ENCODE measurements around the gene GJD2. TPM values are rescaled to one million over a fixed set of nuclear protein-coding genes. Genes with fewer than 3 reads are reported as not detected.
A peak's percentile ranks its signal among the peaks of the same experiment; 100 is the strongest.

Gene GJD2
- total and polyA plus RNA-seq, 4 donors: not detected

DNA sequence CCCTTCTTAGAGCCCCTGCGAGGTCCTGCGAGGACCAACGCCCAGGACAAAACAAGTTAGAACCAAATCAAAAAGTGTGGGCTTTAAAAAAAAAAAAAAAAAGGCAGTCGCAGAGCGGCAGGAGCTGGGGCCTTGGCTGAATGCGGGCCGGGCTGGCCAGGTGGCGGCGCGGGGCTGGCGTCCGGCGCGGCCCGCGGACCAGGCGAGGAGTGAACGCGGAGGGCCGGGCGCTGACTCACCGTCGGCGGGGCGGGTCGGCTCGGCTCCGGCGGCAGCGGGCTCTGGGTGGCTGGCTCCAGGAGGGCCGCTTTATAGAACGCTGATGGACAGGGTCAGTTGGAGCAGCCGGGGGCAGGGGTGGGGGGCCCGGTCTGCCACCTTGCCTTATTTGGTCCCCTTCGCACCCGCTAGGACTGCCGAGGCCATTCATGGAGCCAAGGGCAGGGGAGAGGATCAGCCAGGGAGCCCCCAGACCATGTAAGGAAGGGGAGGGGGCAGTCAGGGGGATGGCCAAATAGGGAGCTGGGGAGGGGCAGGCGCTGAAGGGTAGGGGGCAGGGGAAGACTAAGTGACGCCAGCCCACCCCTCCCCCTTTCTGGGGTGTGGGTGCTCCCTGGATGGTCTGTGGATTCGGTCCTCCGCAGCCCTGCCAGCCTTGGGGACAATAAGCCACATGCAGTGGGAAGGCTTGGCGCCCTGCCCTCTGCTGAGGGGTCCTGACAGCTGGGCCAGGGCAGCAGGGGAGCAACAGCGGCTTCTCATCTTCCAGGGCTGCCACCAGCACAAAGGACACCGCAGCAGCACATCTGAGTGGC lies 40.7 kb upstream of the GJD2 start, which contains the start of gene ACTC1:
ACTC1 (minus strand) TSS at position 283 of the 815 bp plus-strand sequence. CDS start 741 bp downstream, outside the sequence.
- no peaks in the 10 kb centered on the region for H3K9me3 ChIP-seq (ENCODE audit: control insufficient read depth in 4 of 4, low read length in 3 of 4)
- peak within 1 kb of the TSS in 1 of 3 donors; percentile 14 for H3K4me3 ChIP-seq (ENCODE audit: low read depth in 1 of 3, low read length in 3 of 3)
- peaks cover 0 to 6% (median 2%) of the 10 kb centered on the region in 4 donors for H3K27me3 ChIP-seq (ENCODE audit: control insufficient read depth in 4 of 4, insufficient read depth in 4 of 4, low read length in 3 of 4)
- H3K36me3 ChIP-seq (ENCODE audit: control insufficient read depth in 4 of 4, insufficient read depth in 3 of 4, low read depth in 1 of 4, low read length in 3 of 4): no peaks in the 10 kb centered on the region
- peaks cover 0 to 4% (median 2%) of the 10 kb centered on the region in 4 donors for H3K4me1 ChIP-seq (ENCODE audit: control insufficient read depth in 4 of 4, insufficient read depth in 4 of 4, low read length in 3 of 4)
- no peak within 1 kb of the TSS for H3K27ac ChIP-seq (ENCODE audit: low read depth in 1 of 2, low read length in 2 of 2)
- no peak for DNase-seq (ENCODE audit: low spot score)
- 13% methylated on average over 44 of the region's 44 CpGs for WGBS
- TF ChIP-seq RAD21 (IDR thresholded peaks at IDR 0.05): no peak
- TF ChIP-seq, protein P1, sequence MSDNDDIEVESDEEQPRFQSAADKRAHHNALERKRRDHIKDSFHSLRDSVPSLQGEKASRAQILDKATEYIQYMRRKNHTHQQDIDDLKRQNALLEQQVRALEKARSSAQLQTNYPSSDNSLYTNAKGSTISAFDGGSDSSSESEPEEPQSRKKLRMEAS (IDR thresholded peaks at IDR 0.05): no peak
- no peak within 1 kb of the TSS for H3K9ac ChIP-seq (ENCODE audit: low read depth in 1 of 2, low read length in 2 of 2)

DNA sequence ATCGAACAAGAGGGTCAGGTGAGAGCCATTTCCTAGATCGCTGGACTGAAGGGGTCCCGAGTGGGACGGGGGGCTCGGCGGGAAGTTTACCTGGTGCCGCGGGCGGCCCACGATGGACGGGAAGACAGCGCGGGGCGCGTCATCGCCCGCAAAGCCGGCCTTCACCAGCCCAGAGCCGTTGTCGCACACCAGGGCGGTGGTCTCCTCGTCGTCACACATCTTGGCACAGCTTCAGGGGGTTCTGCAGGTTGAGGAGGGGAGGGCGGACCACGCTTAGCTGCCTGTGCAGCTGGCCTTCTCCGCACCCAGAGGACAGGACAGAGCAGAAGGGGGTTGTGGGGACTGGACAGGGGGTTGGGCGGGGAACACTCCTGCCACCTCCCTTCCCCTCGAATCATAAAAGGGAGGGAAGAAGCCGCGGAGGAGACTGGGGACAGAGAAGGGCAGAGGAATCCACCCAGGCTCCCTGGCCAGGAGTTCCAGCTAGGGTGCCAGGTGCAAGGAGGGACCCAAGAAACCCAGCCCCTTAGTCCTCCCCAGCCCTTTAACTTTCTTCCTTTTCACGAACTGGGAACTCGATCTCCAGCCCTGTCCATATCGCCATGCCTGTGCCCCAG lies 39.9 kb upstream of the GJD2 start:
- no peak overlapping the region for H3K9ac ChIP-seq (ENCODE audit: low read depth in 1 of 2, low read length in 2 of 2)
- no peak overlapping the region for H3K27ac ChIP-seq (ENCODE audit: low read depth in 1 of 2, low read length in 2 of 2)
- TF ChIP-seq FOXA1 (IDR thresholded peaks at IDR 0.05) (no peak), EGR1 (IDR thresholded peaks at IDR 0.05; ENCODE audit: low read depth in 2 of 2) (no peak), NR2F2 (IDR thresholded peaks at IDR 0.05) (no peak), HNF4G (IDR thresholded peaks at IDR 0.05) (no peak), TAF1 (conservative IDR thresholded peaks at IDR 0.05) (no peak), SP1 (IDR thresholded peaks at IDR 0.05) (no peak), RAD21 (IDR thresholded peaks at IDR 0.05) (no peak), RXRA (IDR thresholded peaks at IDR 0.05) (no peak), JUND (IDR thresholded peaks at IDR 0.05) (no peak)
- TF ChIP-seq, protein P2, sequence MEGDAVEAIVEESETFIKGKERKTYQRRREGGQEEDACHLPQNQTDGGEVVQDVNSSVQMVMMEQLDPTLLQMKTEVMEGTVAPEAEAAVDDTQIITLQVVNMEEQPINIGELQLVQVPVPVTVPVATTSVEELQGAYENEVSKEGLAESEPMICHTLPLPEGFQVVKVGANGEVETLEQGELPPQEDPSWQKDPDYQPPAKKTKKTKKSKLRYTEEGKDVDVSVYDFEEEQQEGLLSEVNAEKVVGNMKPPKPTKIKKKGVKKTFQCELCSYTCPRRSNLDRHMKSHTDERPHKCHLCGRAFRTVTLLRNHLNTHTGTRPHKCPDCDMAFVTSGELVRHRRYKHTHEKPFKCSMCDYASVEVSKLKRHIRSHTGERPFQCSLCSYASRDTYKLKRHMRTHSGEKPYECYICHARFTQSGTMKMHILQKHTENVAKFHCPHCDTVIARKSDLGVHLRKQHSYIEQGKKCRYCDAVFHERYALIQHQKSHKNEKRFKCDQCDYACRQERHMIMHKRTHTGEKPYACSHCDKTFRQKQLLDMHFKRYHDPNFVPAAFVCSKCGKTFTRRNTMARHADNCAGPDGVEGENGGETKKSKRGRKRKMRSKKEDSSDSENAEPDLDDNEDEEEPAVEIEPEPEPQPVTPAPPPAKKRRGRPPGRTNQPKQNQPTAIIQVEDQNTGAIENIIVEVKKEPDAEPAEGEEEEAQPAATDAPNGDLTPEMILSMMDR (IDR thresholded peaks at IDR 0.05; ENCODE audit: low read depth, low read length, missing input control): no peak
- TF ChIP-seq, protein P1 (IDR thresholded peaks at IDR 0.05): no peak
- TF ChIP-seq, protein P3, sequence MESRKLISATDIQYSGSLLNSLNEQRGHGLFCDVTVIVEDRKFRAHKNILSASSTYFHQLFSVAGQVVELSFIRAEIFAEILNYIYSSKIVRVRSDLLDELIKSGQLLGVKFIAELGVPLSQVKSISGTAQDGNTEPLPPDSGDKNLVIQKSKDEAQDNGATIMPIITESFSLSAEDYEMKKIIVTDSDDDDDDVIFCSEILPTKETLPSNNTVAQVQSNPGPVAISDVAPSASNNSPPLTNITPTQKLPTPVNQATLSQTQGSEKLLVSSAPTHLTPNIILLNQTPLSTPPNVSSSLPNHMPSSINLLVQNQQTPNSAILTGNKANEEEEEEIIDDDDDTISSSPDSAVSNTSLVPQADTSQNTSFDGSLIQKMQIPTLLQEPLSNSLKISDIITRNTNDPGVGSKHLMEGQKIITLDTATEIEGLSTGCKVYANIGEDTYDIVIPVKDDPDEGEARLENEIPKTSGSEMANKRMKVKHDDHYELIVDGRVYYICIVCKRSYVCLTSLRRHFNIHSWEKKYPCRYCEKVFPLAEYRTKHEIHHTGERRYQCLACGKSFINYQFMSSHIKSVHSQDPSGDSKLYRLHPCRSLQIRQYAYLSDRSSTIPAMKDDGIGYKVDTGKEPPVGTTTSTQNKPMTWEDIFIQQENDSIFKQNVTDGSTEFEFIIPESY (IDR thresholded peaks at IDR 0.05): no peak
- TF ChIP-seq, protein P4, sequence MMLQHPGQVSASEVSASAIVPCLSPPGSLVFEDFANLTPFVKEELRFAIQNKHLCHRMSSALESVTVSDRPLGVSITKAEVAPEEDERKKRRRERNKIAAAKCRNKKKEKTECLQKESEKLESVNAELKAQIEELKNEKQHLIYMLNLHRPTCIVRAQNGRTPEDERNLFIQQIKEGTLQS (IDR thresholded peaks at IDR 0.05): no peak
- H3K9me3 ChIP-seq (ENCODE audit: control insufficient read depth in 4 of 4, low read length in 3 of 4): no peaks in the 10 kb centered on the region
- H3K36me3 ChIP-seq (ENCODE audit: control insufficient read depth in 4 of 4, insufficient read depth in 3 of 4, low read depth in 1 of 4, low read length in 3 of 4): no peaks in the 10 kb centered on the region
- H3K4me3 ChIP-seq (ENCODE audit: low read depth in 1 of 3, low read length in 3 of 3): peak overlapping the region in 1 of 3 donors; percentile 14
- 26% methylated on average over 33 of the region's 33 CpGs for WGBS
- peaks cover 0 to 4% (median 2%) of the 10 kb centered on the region in 4 donors for H3K4me1 ChIP-seq (ENCODE audit: control insufficient read depth in 4 of 4, insufficient read depth in 4 of 4, low read length in 3 of 4)
- peaks cover 0 to 6% (median 2%) of the 10 kb centered on the region in 4 donors for H3K27me3 ChIP-seq (ENCODE audit: control insufficient read depth in 4 of 4, insufficient read depth in 4 of 4, low read length in 3 of 4)
- no peak for DNase-seq (ENCODE audit: low spot score)
